ENCODE measurements around the gene PREB. TPM values are rescaled to one million over a fixed set of nuclear protein-coding genes. Genes with fewer than 3 reads are reported as not detected.

Gene PREB
- total and polyA plus RNA-seq, 2 of the 13 experiments (the other 11 are each of a cell fraction or from before 2014, with no cell fraction given), result 112 to 192 TPM

- in situ Hi-C loops (cut with HindIII; ENCODE audit: extremely low pct_ligation_motif_present, low pct_unique_long_range_greater_than_20kb), result no loop called here
- TF ChIP-seq ZNF329 (CRISPR knock-in tag; IDR thresholded peaks at IDR 0.05; ENCODE audit: low read depth) (0 out of 2 replicates have a peak, but pooled peaks have one; percentile 6), ZNF30 (CRISPR knock-in tag; IDR thresholded peaks at IDR 0.05) (no peak), ZNF567 (CRISPR knock-in tag; IDR thresholded peaks at IDR 0.05; ENCODE audit: borderline replicate concordance) (no peak), ZNF33B (CRISPR knock-in tag; IDR thresholded peaks at IDR 0.05) (no peak), PRDM4 (CRISPR knock-in tag; IDR thresholded peaks at IDR 0.05; ENCODE audit: borderline replicate concordance) (no peak), DZIP1 (CRISPR knock-in tag; IDR thresholded peaks at IDR 0.05) (peak; percentile 26; the same call in 1 of the 2 replicates), KLF9 (CRISPR knock-in tag; IDR thresholded peaks at IDR 0.05; ENCODE audit: low read depth) (no peak), HDAC2 (CRISPR knock-in tag; IDR thresholded peaks at IDR 0.05) (no peak; the same call in 1 of the 2 replicates), NBN (conservative IDR thresholded peaks at IDR 0.05) (no peak), ZNF207 (IDR thresholded peaks at IDR 0.05; ENCODE audit: borderline replicate concordance) (no peak), TOPORS (CRISPR knock-in tag; IDR thresholded peaks at IDR 0.05) (no peak), PCBP2 (optimal IDR thresholded peaks at IDR 0.05; ENCODE audit: low read depth, low read length, poor library complexity, severe bottlenecking) (no peak)
- TF ChIP-seq, protein P1, sequence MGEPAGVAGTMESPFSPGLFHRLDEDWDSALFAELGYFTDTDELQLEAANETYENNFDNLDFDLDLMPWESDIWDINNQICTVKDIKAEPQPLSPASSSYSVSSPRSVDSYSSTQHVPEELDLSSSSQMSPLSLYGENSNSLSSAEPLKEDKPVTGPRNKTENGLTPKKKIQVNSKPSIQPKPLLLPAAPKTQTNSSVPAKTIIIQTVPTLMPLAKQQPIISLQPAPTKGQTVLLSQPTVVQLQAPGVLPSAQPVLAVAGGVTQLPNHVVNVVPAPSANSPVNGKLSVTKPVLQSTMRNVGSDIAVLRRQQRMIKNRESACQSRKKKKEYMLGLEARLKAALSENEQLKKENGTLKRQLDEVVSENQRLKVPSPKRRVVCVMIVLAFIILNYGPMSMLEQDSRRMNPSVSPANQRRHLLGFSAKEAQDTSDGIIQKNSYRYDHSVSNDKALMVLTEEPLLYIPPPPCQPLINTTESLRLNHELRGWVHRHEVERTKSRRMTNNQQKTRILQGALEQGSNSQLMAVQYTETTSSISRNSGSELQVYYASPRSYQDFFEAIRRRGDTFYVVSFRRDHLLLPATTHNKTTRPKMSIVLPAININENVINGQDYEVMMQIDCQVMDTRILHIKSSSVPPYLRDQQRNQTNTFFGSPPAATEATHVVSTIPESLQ (CRISPR knock-in tag; conservative IDR thresholded peaks at IDR 0.05), result no peak
- TF ChIP-seq, protein P2, sequence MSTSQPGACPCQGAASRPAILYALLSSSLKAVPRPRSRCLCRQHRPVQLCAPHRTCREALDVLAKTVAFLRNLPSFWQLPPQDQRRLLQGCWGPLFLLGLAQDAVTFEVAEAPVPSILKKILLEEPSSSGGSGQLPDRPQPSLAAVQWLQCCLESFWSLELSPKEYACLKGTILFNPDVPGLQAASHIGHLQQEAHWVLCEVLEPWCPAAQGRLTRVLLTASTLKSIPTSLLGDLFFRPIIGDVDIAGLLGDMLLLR (CRISPR knock-in tag; IDR thresholded peaks at IDR 0.05), result no peak
These were observed 42.4 kb downstream of the PREB start for GRCh38 chr2:27091746-27092695.

More at GRCh38 chr2:27091746-27092695, 42.4 kb downstream of the PREB start:
- H3K9ac ChIP-seq (ENCODE audit: insufficient read depth, low read depth, low read length), result peak overlapping the region; percentile 79
- POLR2A ChIA-PET, result interaction anchor here (1.5 to 4.8 kb wide), 6 partner anchors 10 to 120 kb away, joined by 4 to 61 read pairs (median 21); partner anchors contain the start of genes AGBL5, ATRAID, OST4 and SLC5A6
- no TSS peak for BruUV-seq (replicated peaks)
- peak overlapping the region in 1 of 3 experiments; percentile 59; a peak in 2 of 6 replicates for H3K4me3 ChIP-seq (replicated peaks in 1 of 3; ENCODE audit: insufficient read depth in 1 of 3, low read depth in 2 of 3, low read length in 3 of 3)
- intact Hi-C loops (cut with micrococcal nuclease; ENCODE audit: unreplicated experiment), result loop anchor here (5.0 kb wide), 1 partner anchor 305 kb away; the partner anchor contains the start of gene CENPA
- no peaks in the 10 kb centered on the region for H4K20me1 ChIP-seq (ENCODE audit: insufficient read depth, low read length)
- DNase-seq (ENCODE audit: low spot score) (no peak), FAIRE-seq (no peak), ATAC-seq (no peak)
- no peaks in the 10 kb centered on the region for H3K9me3 ChIP-seq (ENCODE audit: low read length)
- WGBS (ENCODE audit: low lambda C conversion rate), result 84% methylated on average over 23 of the region's 25 CpGs
- H3K4me1 ChIP-seq (ENCODE audit: insufficient read depth, low read length), result peaks cover 95% of the 10 kb centered on the region
- H2AFZ ChIP-seq (ENCODE audit: low read length), result no peak overlapping the region
- no peaks in the 10 kb centered on the region for H3K27me3 ChIP-seq (ENCODE audit: control insufficient read depth in 1 of 2, insufficient read depth in 2 of 2, low read length in 2 of 2)
- H3K27ac ChIP-seq (ENCODE audit: extremely low read length, insufficient read depth, low read length), result peak overlapping the region; percentile 97
- peak overlapping the region; percentile 96 for H3K4me2 ChIP-seq (ENCODE audit: low read depth, low read length)
- CTCF ChIA-PET (ENCODE audit: low intra/inter-chr PET ratio, low total read pairs), result no interaction called here
- peaks cover 0 to 16% of the 10 kb centered on the region in 2 experiments; a peak in 4 of 5 replicates for H3K36me3 ChIP-seq (replicated peaks in 1 of 2; ENCODE audit: control insufficient read depth in 1 of 2, insufficient read depth in 2 of 2, low read length in 2 of 2)
- H3K79me2 ChIP-seq (ENCODE audit: insufficient read depth, low read length), result peaks cover 60% of the 10 kb centered on the region

Measured in HepG2 (cell line).